K562 (cell line): ENCODE data around the gene SHB. TPM values are rescaled to one million over a fixed set of nuclear protein-coding genes. Genes with fewer than 3 reads are reported as not detected.

ENCODE experiments used
- ATAC-seq: fragments of 200-7000 bp; cut with Tn5 transposase; 3 replicates; pipeline ENCODE4 v1.9.1; 2020; ENCODE audit warnings: moderate library complexity
- BruUV-seq: library from RNA; stranded (reverse); fragments of 400-500 nt; replicated peaks from 2 replicates; lab custom pipeline; 2021; lab: Mats Ljungman, UMichigan
- CTCF ChIA-PET: fragments of 300-600 bp; formaldehyde crosslinking; extraction: SDS; loops from one replicate; lab custom pipeline; 2021; ENCODE audit warnings: low intra/inter-chr PET ratio; lab: Yijun Ruan, JAX
- POLR2A ChIA-PET: fragments of 300-600, 350-650 bp; sonication (Branson Sonifier 250); formaldehyde crosslinking; extraction: SDS; loops from one replicate; lab custom pipeline; 2021; ENCODE audit warnings: antibody characterized with exemption, inconsistent platforms; lab: Yijun Ruan, JAX
- DNase-seq, 4 experiments: peaks; one replicate each; pipeline versions ENCODE4 v3.0.0 to v3.0.0-alpha.2; 2011 to 2018; ENCODE audit warnings: low spot score in 3 of 4, mixed read lengths in 3 of 4; ENCODE audit errors: extremely low read depth in 1 of 4
- FAIRE-seq: peaks from 2 replicates; lab custom pipeline; 2011; peaks lifted over from hg19 to GRCh38; lab: Jason Lieb, UNC
- H2AFZ ChIP-seq: 2 replicates; pipeline ENCODE4 v1.6.0; 2011; ENCODE audit warnings: low read depth, low read length, control low read depth, inconsistent platforms
- H3K27ac ChIP-seq: fragments of 200-600 bp; 3 replicates; pipeline ENCODE4 v1.8.0; 2011; ENCODE audit warnings: low read depth, mild to moderate bottlenecking, control low read depth, inconsistent platforms, low read length, moderate library complexity, mixed read lengths; ENCODE audit errors: extremely low read depth
- H3K27me3 ChIP-seq, 2 experiments: fragments of 300-600 bp in 1 of 2; 2 replicates in 1 of 2; 3 replicates in 1 of 2; pipeline versions ENCODE4 v1.6.0 to v1.8.0; 2011; ENCODE audit warnings: inconsistent platforms in 2 of 2, low read length in 2 of 2, mild to moderate bottlenecking in 1 of 2, mixed read lengths in 1 of 2, moderate library complexity in 1 of 2; ENCODE audit not compliant: control insufficient read depth in 2 of 2, insufficient read depth in 2 of 2
- H3K36me3 ChIP-seq: fragments of 300-600 bp; 3 replicates; pipeline ENCODE4 v1.8.0; 2011; ENCODE audit warnings: mild to moderate bottlenecking, low read length, inconsistent platforms; ENCODE audit not compliant: control insufficient read depth, insufficient read depth
- H3K4me1 ChIP-seq, 2 experiments: fragments of 200-600 bp in 1 of 2; replicated peaks in 1 of 2; 2 replicates in 1 of 2; 3 replicates in 1 of 2; pipeline versions ENCODE4 v1.5.1 to v1.8.0; 2011; ENCODE audit warnings: inconsistent platforms in 2 of 2, low read length in 2 of 2, mild to moderate bottlenecking in 1 of 2, mixed read lengths in 1 of 2, moderate library complexity in 1 of 2; ENCODE audit not compliant: control insufficient read depth in 2 of 2, insufficient read depth in 2 of 2
- H3K4me2 ChIP-seq: 2 replicates; pipeline ENCODE4 v1.6.1; 2011; ENCODE audit warnings: low read length, control low read depth, inconsistent platforms, mixed read lengths; ENCODE audit not compliant: insufficient read depth
- H3K4me3 ChIP-seq: fragments of 200-600 bp; sonication (generic), shearing (Covaris generic); 2 replicates; pipeline ENCODE4 v1.5.1; 2016; ENCODE audit warnings: control low read depth, inconsistent platforms
- H3K79me2 ChIP-seq: fragments of 200-600 bp; 3 replicates; pipeline ENCODE4 v1.8.0; 2011; ENCODE audit warnings: low read length, inconsistent platforms; ENCODE audit not compliant: control insufficient read depth, insufficient read depth
- H3K9ac ChIP-seq, 2 experiments: 2 replicates each; pipeline versions ENCODE4 v1.6.0 to v1.6.1; 2011; ENCODE audit warnings: low read depth in 2 of 2, low read length in 2 of 2, control low read depth in 1 of 2, inconsistent platforms in 1 of 2, mild to moderate bottlenecking in 1 of 2, mixed read lengths in 1 of 2; ENCODE audit not compliant: insufficient read depth in 1 of 2
- H3K9me1 ChIP-seq: one replicate; pipeline ENCODE4 v1.6.0; 2011; ENCODE audit warnings: inconsistent platforms, mild to moderate bottlenecking, low read length, moderate library complexity; ENCODE audit not compliant: control insufficient read depth, insufficient read depth
- H3K9me3 ChIP-seq: replicated peaks from 2 replicates; pipeline ENCODE4 v1.5.1; 2011; ENCODE audit warnings: low read depth, low read length, inconsistent platforms; ENCODE audit not compliant: control insufficient read depth, insufficient read depth
- H4K20me1 ChIP-seq: replicated peaks from 2 replicates; pipeline ENCODE4 v1.6.1; 2011; ENCODE audit warnings: low read length, inconsistent platforms, mixed read lengths; ENCODE audit not compliant: control insufficient read depth, insufficient read depth
- ARNT ChIP-seq, 2 experiments: fragments of 450-650 bp; IDR thresholded peaks; 2 replicates each; pipeline ENCODE4 v1.6.1; 2016; ENCODE audit warnings: mild to moderate bottlenecking in 1 of 2
- BRF1 ChIP-seq: IDR thresholded peaks from 3 replicates; pipeline ENCODE4 v1.6.1; 2011; ENCODE audit warnings: borderline replicate concordance, mild to moderate bottlenecking; ENCODE audit not compliant: insufficient read length; ENCODE audit errors: extremely low read depth
- CBFB ChIP-seq: sonication (generic); formaldehyde crosslinking; IDR thresholded peaks from 2 replicates; pipeline ENCODE4 v1.4.0; 2020; ENCODE audit warnings: mild to moderate bottlenecking, missing genetic modification reagents
- CBX5 ChIP-seq: IDR thresholded peaks from 2 replicates; pipeline ENCODE4 v1.6.1; 2014; ENCODE audit warnings: low read depth, borderline replicate concordance
- CUX1 ChIP-seq: fragments of 200-800 bp; sonication (Bioruptor generic); IDR thresholded peaks from 2 replicates; pipeline ENCODE4 v1.6.1; 2016; ENCODE audit warnings: missing genetic modification characterization, missing compliant biosample characterization
- MCM5 ChIP-seq: fragments of 450-650 bp; IDR thresholded peaks from 2 replicates; pipeline ENCODE4 v1.6.1; 2016; ENCODE audit warnings: low read depth
- PHF8 ChIP-seq: fragments of 200-600 bp; sonication (generic); IDR thresholded peaks from 2 replicates; pipeline ENCODE4 v1.6.1; 2012; ENCODE audit warnings: mixed run types, mild to moderate bottlenecking, inconsistent platforms, low read length, moderate library complexity, borderline replicate concordance
- SIN3B ChIP-seq: fragments of 450-650 bp; IDR thresholded peaks from 2 replicates; pipeline ENCODE4 v1.6.1; 2017; ENCODE audit warnings: low read depth, mild to moderate bottlenecking, moderate library complexity
- ZNF274 ChIP-seq: IDR thresholded peaks from 2 replicates; pipeline ENCODE4 v1.6.1; 2011; ENCODE audit warnings: low read depth, mild to moderate bottlenecking, low read length, moderate library complexity, borderline replicate concordance
- WGBS: fragments of 100-300 bp; shearing (Covaris generic); methylation state at CpG from one replicate; pipeline ENCODE4 v1.1.6; 2016; ENCODE audit warnings: low coverage, mixed read lengths; ENCODE audit not compliant: insufficient coverage; ENCODE audit errors: missing lambda C conversion rate; 5-methylcytosine and 5-hydroxymethylcytosine counted together
- in situ Hi-C: fragments of 300-500 bp; cut with MboI; formaldehyde crosslinking; loops from 4 replicates; pipeline ENCODE4 v1.15.0; 2018; ENCODE audit warnings: inconsistent platforms, mixed read lengths
- intact Hi-C: fragments of 100-400 bp; cut with micrococcal nuclease; formaldehyde crosslinking; loops from 2 replicates; pipeline ENCODE4 v1.14.2; 2022
- polyA plus RNA-seq, 8 experiments: library from polyadenylated mRNA; depleted of rRNA in 4 of 8; stranded (reverse) in 5 of 8; unstranded in 3 of 8; fragments of >200 nt; fragmentation: Nextera tagmentation in 2 of 8; fragmentation: Illumina TruSeq in 1 of 8; extraction: Ambion mirVana in 2 of 8; extraction: Trizol in 1 of 8; gene quantifications; 2 replicates each; pipeline versions ENCODE4 v1.2.1 to v1.2.3, GENCODE V29; 2011 to 2014; ENCODE audit warnings: inconsistent platforms in 1 of 8, missing spikeins in 1 of 8
- total RNA-seq, 7 experiments: library from RNA; depleted of rRNA in 6 of 7; stranded (reverse); fragments of >200 nt in 6 of 7; fragmentation: Illumina TruSeq in 2 of 7; extraction: Trizol in 2 of 7; gene quantifications; 2 replicates each; pipeline versions ENCODE4 v1.2.1 to v1.2.3, GENCODE V29; 2011 to 2021; ENCODE audit warnings: low replicate concordance in 1 of 7
- TF ChIP-seq, protein P1 (sequence below): IDR thresholded peaks from 2 replicates; pipeline ENCODE4 v1.6.1; 2012; ENCODE audit warnings: low read depth, low read length, improper control_type of control experiment, borderline replicate concordance
- TF ChIP-seq, protein P2 (sequence below): sonication (generic); IDR thresholded peaks from 2 replicates; pipeline ENCODE4 v1.6.1; 2016

Gene SHB
- total and polyA plus RNA-seq, 9 of the 15 experiments (the other 6 are each of a cell fraction or from before 2014, with no cell fraction given) = 0.78 to 16.0 (median 5.3) TPM

DNA sequence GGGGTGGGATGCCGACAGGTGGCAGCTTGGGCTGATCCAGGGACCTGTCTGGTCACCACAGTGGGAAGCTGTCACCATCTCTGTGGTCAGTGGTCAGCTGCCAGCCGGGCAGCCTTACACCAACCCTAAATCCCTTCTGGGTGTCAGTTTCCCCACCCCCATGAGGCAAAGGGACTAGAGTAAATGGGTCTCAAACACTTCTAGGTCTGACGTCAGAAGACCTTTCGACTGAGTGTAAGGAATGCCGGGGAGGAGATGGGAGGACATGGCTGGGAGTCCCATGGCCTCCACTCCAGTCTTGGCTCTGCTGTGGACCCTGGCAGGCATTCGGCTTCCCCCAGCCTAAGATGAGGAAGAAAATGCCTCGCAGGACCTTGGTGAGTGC is 124.8 kb downstream of the SHB start:
- intact Hi-C loops (no loop called here), in situ Hi-C loops (no loop called here)
- Histone ChIP-seq H3K4me3 (no peak overlapping the region), H4K20me1 (peaks cover 12% of the 10 kb centered on the region; the same call in 1 of the 2 replicates), H3K36me3 (peaks cover 29% of the 10 kb centered on the region; the same call in 2 of the 3 replicates), H2AFZ (no peak overlapping the region), H3K79me2 (no peaks in the 10 kb centered on the region), H3K27me3 (no peaks in the 10 kb centered on the region), H3K4me1 (peaks cover 0 to 7% of the 10 kb centered on the region in 2 experiments; a peak in 1 of 5 replicates), H3K9me1 (peaks cover 10% of the 10 kb centered on the region), H3K4me2 (no peak overlapping the region), H3K9me3 (no peaks in the 10 kb centered on the region), H3K9ac (no peak overlapping the region; a peak in 1 of 4 replicates), H3K27ac (no peak overlapping the region)
- ChIA-PET CTCF (no interaction called here), POLR2A (no interaction called here)
- 72% methylated on average over 7 of the region's 7 CpGs for WGBS
- no peak for FAIRE-seq
- no TSS peak for BruUV-seq
- TF ChIP-seq SIN3B (no peak), ZNF274 (no peak), MCM5 (no peak), CBFB (CRISPR knock-in tag) (no peak), BRF1 (no peak), PHF8 (no peak), CBX5 (no peak), CUX1 (CRISPR knock-in tag) (no peak), ARNT (IDR thresholded peaks at IDR 0.05) (no peak)
- TF ChIP-seq, protein P1, sequence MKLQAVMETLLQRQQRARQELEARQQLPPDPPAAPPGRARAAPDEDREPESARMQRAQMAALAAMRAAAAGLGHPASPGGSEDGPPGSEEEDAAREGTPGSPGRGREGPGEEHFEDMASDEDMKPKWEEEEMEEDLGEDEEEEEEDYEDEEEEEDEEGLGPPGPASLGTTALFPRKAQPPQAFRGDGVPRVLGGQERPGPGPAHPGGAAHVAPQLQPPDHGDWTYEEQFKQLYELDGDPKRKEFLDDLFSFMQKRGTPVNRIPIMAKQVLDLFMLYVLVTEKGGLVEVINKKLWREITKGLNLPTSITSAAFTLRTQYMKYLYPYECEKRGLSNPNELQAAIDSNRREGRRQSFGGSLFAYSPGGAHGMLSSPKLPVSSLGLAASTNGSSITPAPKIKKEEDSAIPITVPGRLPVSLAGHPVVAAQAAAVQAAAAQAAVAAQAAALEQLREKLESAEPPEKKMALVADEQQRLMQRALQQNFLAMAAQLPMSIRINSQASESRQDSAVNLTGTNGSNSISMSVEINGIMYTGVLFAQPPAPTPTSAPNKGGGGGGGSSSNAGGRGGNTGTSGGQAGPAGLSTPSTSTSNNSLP = no peak
- TF ChIP-seq, protein P2, sequence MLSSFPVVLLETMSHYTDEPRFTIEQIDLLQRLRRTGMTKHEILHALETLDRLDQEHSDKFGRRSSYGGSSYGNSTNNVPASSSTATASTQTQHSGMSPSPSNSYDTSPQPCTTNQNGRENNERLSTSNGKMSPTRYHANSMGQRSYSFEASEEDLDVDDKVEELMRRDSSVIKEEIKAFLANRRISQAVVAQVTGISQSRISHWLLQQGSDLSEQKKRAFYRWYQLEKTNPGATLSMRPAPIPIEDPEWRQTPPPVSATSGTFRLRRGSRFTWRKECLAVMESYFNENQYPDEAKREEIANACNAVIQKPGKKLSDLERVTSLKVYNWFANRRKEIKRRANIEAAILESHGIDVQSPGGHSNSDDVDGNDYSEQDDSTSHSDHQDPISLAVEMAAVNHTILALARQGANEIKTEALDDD = no peak
- DNase-seq = no peak
- ATAC-seq = no peak
